NCI-H2029 treated with DMSO at 0.1 percent for 48 hours (cell line): Measurements from ENCODE around the gene SOAT1.
"Not testable (repeated sequence)": the region's sequence is repeated elsewhere in the genome, so short reads cannot be mapped to it uniquely, and the experiment has no call there.

Experiments
- DNase-seq: peaks from one replicate; lab custom pipeline; 2025; lab: John Stamatoyannopoulos, UW

SOAT1 gene

GRCh38 chr1:179293340-179294327, at the start of gene SOAT1:
SOAT1 (plus strand) TSS chr1:179293797; CDS start chr1:179302685, 8,888 bp downstream.
- no peak for DNase-seq

- not testable (repeated sequence) for DNase-seq
These were observed 48.2 kb upstream of the SOAT1 start for GRCh38 chr1:179245426-179245825.

GRCh38 chr1:179247923-179248322, 45.7 kb upstream of the SOAT1 start:
- no peak for DNase-seq

- no peak for DNase-seq
These were observed 41.9 kb upstream of the SOAT1 start for GRCh38 chr1:179251675-179252074.

GRCh38 chr1:179252606-179253005, 41.0 kb upstream of the SOAT1 start:
- DNase-seq = no peak

GRCh38 chr1:179253286-179253972, 40.2 kb upstream of the SOAT1 start:
- DNase-seq = no peak

GRCh38 chr1:179262183-179262582, 31.4 kb upstream of the SOAT1 start:
- DNase-seq = no peak

- DNase-seq = no peak
These were observed 30.5 kb upstream of the SOAT1 start for GRCh38 chr1:179263121-179263520.

GRCh38 chr1:179264507-179264906, 29.1 kb upstream of the SOAT1 start:
- no peak for DNase-seq

- no peak for DNase-seq
These were observed 24.5 kb upstream of the SOAT1 start for GRCh38 chr1:179269071-179269470.

- DNase-seq = not testable (repeated sequence)
These were observed 19.2 kb upstream of the SOAT1 start for GRCh38 chr1:179274424-179274823.

GRCh38 chr1:179278920-179279319, 14.7 kb upstream of the SOAT1 start:
- no peak for DNase-seq

- DNase-seq = no peak
These were observed 9.6 kb upstream of the SOAT1 start for GRCh38 chr1:179283992-179284391.

GRCh38 chr1:179287946-179288345, 5.7 kb upstream of the SOAT1 start:
- no peak for DNase-seq

- no peak for DNase-seq
These were observed 4.6 kb upstream of the SOAT1 start for GRCh38 chr1:179288977-179289376.

GRCh38 chr1:179295164-179295755, 1.7 kb downstream of the SOAT1 start:
- no peak for DNase-seq

GRCh38 chr1:179296356-179297104, 2.9 kb downstream of the SOAT1 start:
- DNase-seq = no peak

GRCh38 chr1:179297105-179297378, 3.4 kb downstream of the SOAT1 start:
- no peak for DNase-seq

- DNase-seq = no peak
These were observed 5.4 kb downstream of the SOAT1 start for GRCh38 chr1:179298952-179299351.

GRCh38 chr1:179300112-179300511, 6.5 kb downstream of the SOAT1 start:
- DNase-seq = no peak

GRCh38 chr1:179302070-179302469, 8.5 kb downstream of the SOAT1 start:
- no peak for DNase-seq

GRCh38 chr1:179303200-179303785, 9.7 kb downstream of the SOAT1 start:
- DNase-seq = no peak
